ENCODE results near the gene CNKSR3.

The CNKSR3 gene

GRCh38 chr6:154390034-154390433, 120.5 kb downstream of the CNKSR3 start:
- H3K4me1 ChIP-seq (ENCODE audit: control insufficient read depth in 1 of 2, insufficient read depth in 2 of 2, low read length in 2 of 2) = peaks cover 0 to 7% of the 10 kb centered on the region in 2 donors
- no peak overlapping the region for H3K27ac ChIP-seq (ENCODE audit: low read depth, low read length)
- H3K9ac ChIP-seq (ENCODE audit: low read depth in 1 of 2, low read length in 2 of 2) = no peak overlapping the region
- no peaks in the 10 kb centered on the region for H3K27me3 ChIP-seq (ENCODE audit: control insufficient read depth in 1 of 2, insufficient read depth in 2 of 2, low read length in 2 of 2)
- no peak overlapping the region for H3K4me3 ChIP-seq (ENCODE audit: low read depth in 1 of 2, low read length in 2 of 2)
- H3K9me3 ChIP-seq (ENCODE audit: control insufficient read depth in 1 of 2, low read length in 2 of 2) = peaks cover 5% of the 10 kb centered on the region in 2 donors
- no peaks in the 10 kb centered on the region for H3K36me3 ChIP-seq (ENCODE audit: control insufficient read depth in 1 of 2, insufficient read depth in 2 of 2, low read length in 2 of 2)

GRCh38 chr6:154388803-154389202, 121.7 kb downstream of the CNKSR3 start:
- Histone ChIP-seq H3K9me3 (ENCODE audit: control insufficient read depth in 1 of 2, low read length in 2 of 2) (peaks cover 5% of the 10 kb centered on the region in 2 donors), H3K36me3 (ENCODE audit: control insufficient read depth in 1 of 2, insufficient read depth in 2 of 2, low read length in 2 of 2) (no peaks in the 10 kb centered on the region), H3K27me3 (ENCODE audit: control insufficient read depth in 1 of 2, insufficient read depth in 2 of 2, low read length in 2 of 2) (no peaks in the 10 kb centered on the region), H3K9ac (ENCODE audit: low read depth in 1 of 2, low read length in 2 of 2) (no peak overlapping the region), H3K27ac (ENCODE audit: low read depth, low read length) (no peak overlapping the region), H3K4me1 (ENCODE audit: control insufficient read depth in 1 of 2, insufficient read depth in 2 of 2, low read length in 2 of 2) (peaks cover 0 to 7% of the 10 kb centered on the region in 2 donors), H3K4me3 (ENCODE audit: low read depth in 1 of 2, low read length in 2 of 2) (no peak overlapping the region)

GRCh38 chr6:154386848-154387717, 123.4 kb downstream of the CNKSR3 start:
- H3K9me3 ChIP-seq (ENCODE audit: control insufficient read depth in 1 of 2, low read length in 2 of 2) = peaks cover 5 to 12% of the 10 kb centered on the region in 2 donors
- H3K36me3 ChIP-seq (ENCODE audit: control insufficient read depth in 1 of 2, insufficient read depth in 2 of 2, low read length in 2 of 2) = no peaks in the 10 kb centered on the region
- H3K27ac ChIP-seq (ENCODE audit: low read depth, low read length) = no peak overlapping the region
- H3K27me3 ChIP-seq (ENCODE audit: control insufficient read depth in 1 of 2, insufficient read depth in 2 of 2, low read length in 2 of 2) = no peaks in the 10 kb centered on the region
- peaks cover 0 to 7% of the 10 kb centered on the region in 2 donors for H3K4me1 ChIP-seq (ENCODE audit: control insufficient read depth in 1 of 2, insufficient read depth in 2 of 2, low read length in 2 of 2)
- H3K9ac ChIP-seq (ENCODE audit: low read depth in 1 of 2, low read length in 2 of 2) = no peak overlapping the region
- no peak overlapping the region for H3K4me3 ChIP-seq (ENCODE audit: low read depth in 1 of 2, low read length in 2 of 2)

GRCh38 chr6:154384191-154384590, 126.3 kb downstream of the CNKSR3 start:
- peaks cover 3 to 8% of the 10 kb centered on the region in 2 donors for H3K9me3 ChIP-seq (ENCODE audit: control insufficient read depth in 1 of 2, low read length in 2 of 2)
- no peak overlapping the region for H3K9ac ChIP-seq (ENCODE audit: low read depth in 1 of 2, low read length in 2 of 2)

GRCh38 chr6:154383273-154383672, 127.2 kb downstream of the CNKSR3 start:
- H3K27ac ChIP-seq (ENCODE audit: low read depth, low read length) = no peak overlapping the region
- H3K27me3 ChIP-seq (ENCODE audit: control insufficient read depth in 1 of 2, insufficient read depth in 2 of 2, low read length in 2 of 2) = no peaks in the 10 kb centered on the region
- peaks cover 0 to 6% of the 10 kb centered on the region in 2 donors for H3K9me3 ChIP-seq (ENCODE audit: control insufficient read depth in 1 of 2, low read length in 2 of 2)
- no peak overlapping the region for H3K9ac ChIP-seq (ENCODE audit: low read depth in 1 of 2, low read length in 2 of 2)
- H3K4me3 ChIP-seq (ENCODE audit: low read depth in 1 of 2, low read length in 2 of 2) = no peak overlapping the region
- H3K36me3 ChIP-seq (ENCODE audit: control insufficient read depth in 1 of 2, insufficient read depth in 2 of 2, low read length in 2 of 2) = no peaks in the 10 kb centered on the region
- peaks cover 0 to 11% of the 10 kb centered on the region in 2 donors for H3K4me1 ChIP-seq (ENCODE audit: control insufficient read depth in 1 of 2, insufficient read depth in 2 of 2, low read length in 2 of 2)

More at GRCh38 chr6:154384191-154384590, 126.3 kb downstream of the CNKSR3 start:
- Histone ChIP-seq H3K36me3 (ENCODE audit: control insufficient read depth in 1 of 2, insufficient read depth in 2 of 2, low read length in 2 of 2) (no peaks in the 10 kb centered on the region), H3K27me3 (ENCODE audit: control insufficient read depth in 1 of 2, insufficient read depth in 2 of 2, low read length in 2 of 2) (no peaks in the 10 kb centered on the region), H3K4me1 (ENCODE audit: control insufficient read depth in 1 of 2, insufficient read depth in 2 of 2, low read length in 2 of 2) (peaks cover 0 to 11% of the 10 kb centered on the region in 2 donors), H3K4me3 (ENCODE audit: low read depth in 1 of 2, low read length in 2 of 2) (no peak overlapping the region), H3K27ac (ENCODE audit: low read depth, low read length) (no peak overlapping the region)

GRCh38 chr6:154382740-154383139, 127.7 kb downstream of the CNKSR3 start:
- H3K27me3 ChIP-seq (ENCODE audit: control insufficient read depth in 1 of 2, insufficient read depth in 2 of 2, low read length in 2 of 2) = no peaks in the 10 kb centered on the region
- no peak overlapping the region for H3K9ac ChIP-seq (ENCODE audit: low read depth in 1 of 2, low read length in 2 of 2)
- H3K36me3 ChIP-seq (ENCODE audit: control insufficient read depth in 1 of 2, insufficient read depth in 2 of 2, low read length in 2 of 2) = no peaks in the 10 kb centered on the region
- H3K27ac ChIP-seq (ENCODE audit: low read depth, low read length) = no peak overlapping the region
- no peak overlapping the region for H3K4me3 ChIP-seq (ENCODE audit: low read depth in 1 of 2, low read length in 2 of 2)
- peaks cover 0 to 11% of the 10 kb centered on the region in 2 donors for H3K4me1 ChIP-seq (ENCODE audit: control insufficient read depth in 1 of 2, insufficient read depth in 2 of 2, low read length in 2 of 2)
- H3K9me3 ChIP-seq (ENCODE audit: control insufficient read depth in 1 of 2, low read length in 2 of 2) = peaks cover 0 to 6% of the 10 kb centered on the region in 2 donors

GRCh38 chr6:154381548-154381947, 128.9 kb downstream of the CNKSR3 start:
- H3K27me3 ChIP-seq (ENCODE audit: control insufficient read depth in 1 of 2, insufficient read depth in 2 of 2, low read length in 2 of 2) = no peaks in the 10 kb centered on the region
- H3K4me1 ChIP-seq (ENCODE audit: control insufficient read depth in 1 of 2, insufficient read depth in 2 of 2, low read length in 2 of 2) = peaks cover 0 to 5% of the 10 kb centered on the region in 2 donors
- no peaks in the 10 kb centered on the region for H3K36me3 ChIP-seq (ENCODE audit: control insufficient read depth in 1 of 2, insufficient read depth in 2 of 2, low read length in 2 of 2)
- H3K27ac ChIP-seq (ENCODE audit: low read depth, low read length) = no peak overlapping the region
- peaks cover 0 to 6% of the 10 kb centered on the region in 2 donors for H3K9me3 ChIP-seq (ENCODE audit: control insufficient read depth in 1 of 2, low read length in 2 of 2)
- H3K9ac ChIP-seq (ENCODE audit: low read depth in 1 of 2, low read length in 2 of 2) = no peak overlapping the region
- H3K4me3 ChIP-seq (ENCODE audit: low read depth in 1 of 2, low read length in 2 of 2) = no peak overlapping the region

- Histone ChIP-seq H3K4me3 (ENCODE audit: low read depth in 1 of 2, low read length in 2 of 2) (no peak overlapping the region), H3K9ac (ENCODE audit: low read depth in 1 of 2, low read length in 2 of 2) (no peak overlapping the region), H3K27ac (ENCODE audit: low read depth, low read length) (no peak overlapping the region), H3K4me1 (ENCODE audit: control insufficient read depth in 1 of 2, insufficient read depth in 2 of 2, low read length in 2 of 2) (peaks cover 0 to 5% of the 10 kb centered on the region in 2 donors), H3K36me3 (ENCODE audit: control insufficient read depth in 1 of 2, insufficient read depth in 2 of 2, low read length in 2 of 2) (no peaks in the 10 kb centered on the region), H3K27me3 (ENCODE audit: control insufficient read depth in 1 of 2, insufficient read depth in 2 of 2, low read length in 2 of 2) (no peaks in the 10 kb centered on the region), H3K9me3 (ENCODE audit: control insufficient read depth in 1 of 2, low read length in 2 of 2) (peaks cover 0 to 6% of the 10 kb centered on the region in 2 donors)
Observed at GRCh38 chr6:154380741-154381140, 129.7 kb downstream of the CNKSR3 start.

GRCh38 chr6:154379585-154379984, 130.9 kb downstream of the CNKSR3 start:
- H3K9ac ChIP-seq (ENCODE audit: low read depth in 1 of 2, low read length in 2 of 2) = no peak overlapping the region
- H3K9me3 ChIP-seq (ENCODE audit: control insufficient read depth in 1 of 2, low read length in 2 of 2) = peaks cover 0 to 6% of the 10 kb centered on the region in 2 donors
- no peaks in the 10 kb centered on the region for H3K27me3 ChIP-seq (ENCODE audit: control insufficient read depth in 1 of 2, insufficient read depth in 2 of 2, low read length in 2 of 2)
- H3K36me3 ChIP-seq (ENCODE audit: control insufficient read depth in 1 of 2, insufficient read depth in 2 of 2, low read length in 2 of 2) = no peaks in the 10 kb centered on the region
- no peak overlapping the region for H3K4me3 ChIP-seq (ENCODE audit: low read depth in 1 of 2, low read length in 2 of 2)
- peaks cover 0 to 5% of the 10 kb centered on the region in 2 donors for H3K4me1 ChIP-seq (ENCODE audit: control insufficient read depth in 1 of 2, insufficient read depth in 2 of 2, low read length in 2 of 2)
- no peak overlapping the region for H3K27ac ChIP-seq (ENCODE audit: low read depth, low read length)

- no peaks in the 10 kb centered on the region for H3K36me3 ChIP-seq (ENCODE audit: control insufficient read depth in 1 of 2, insufficient read depth in 2 of 2, low read length in 2 of 2)
- peaks cover 0 to 5% of the 10 kb centered on the region in 2 donors for H3K9me3 ChIP-seq (ENCODE audit: control insufficient read depth in 1 of 2, low read length in 2 of 2)
- H3K9ac ChIP-seq (ENCODE audit: low read depth in 1 of 2, low read length in 2 of 2) = no peak overlapping the region
- no peak overlapping the region for H3K27ac ChIP-seq (ENCODE audit: low read depth, low read length)
- H3K4me3 ChIP-seq (ENCODE audit: low read depth in 1 of 2, low read length in 2 of 2) = no peak overlapping the region
- peaks cover 0 to 5% of the 10 kb centered on the region in 2 donors for H3K4me1 ChIP-seq (ENCODE audit: control insufficient read depth in 1 of 2, insufficient read depth in 2 of 2, low read length in 2 of 2)
- no peaks in the 10 kb centered on the region for H3K27me3 ChIP-seq (ENCODE audit: control insufficient read depth in 1 of 2, insufficient read depth in 2 of 2, low read length in 2 of 2)
Observed at GRCh38 chr6:154378518-154378917, 132.0 kb downstream of the CNKSR3 start.

Data from duodenal mucosa (tissue), 2 donors.